GM12891 (cell line): Measurements from ENCODE around the gene CEP55.

Experiments
- POLR2A ChIP-seq: IDR thresholded peaks from 2 replicates; pipeline ENCODE4 v1.6.1; 2011; ENCODE audit warnings: low read depth, low read length, control low read depth
- POLR2AphosphoS5 ChIP-seq: IDR thresholded peaks from 2 replicates; pipeline ENCODE4 v1.6.1; 2011; ENCODE audit warnings: low read depth, low read length, control low read depth
- POU2F2 ChIP-seq: IDR thresholded peaks from 2 replicates; pipeline ENCODE4 v1.6.1; 2011; ENCODE audit warnings: low read depth, mild to moderate bottlenecking, control low read depth, low read length, moderate library complexity
- SPI1 ChIP-seq: IDR thresholded peaks from 2 replicates; pipeline ENCODE4 v1.6.1; 2011; ENCODE audit warnings: low read depth, low read length, control low read depth
- TAF1 ChIP-seq: IDR thresholded peaks from 2 replicates; pipeline ENCODE4 v1.6.1; 2011; ENCODE audit warnings: low read depth, low read length, control low read depth

DNA sequence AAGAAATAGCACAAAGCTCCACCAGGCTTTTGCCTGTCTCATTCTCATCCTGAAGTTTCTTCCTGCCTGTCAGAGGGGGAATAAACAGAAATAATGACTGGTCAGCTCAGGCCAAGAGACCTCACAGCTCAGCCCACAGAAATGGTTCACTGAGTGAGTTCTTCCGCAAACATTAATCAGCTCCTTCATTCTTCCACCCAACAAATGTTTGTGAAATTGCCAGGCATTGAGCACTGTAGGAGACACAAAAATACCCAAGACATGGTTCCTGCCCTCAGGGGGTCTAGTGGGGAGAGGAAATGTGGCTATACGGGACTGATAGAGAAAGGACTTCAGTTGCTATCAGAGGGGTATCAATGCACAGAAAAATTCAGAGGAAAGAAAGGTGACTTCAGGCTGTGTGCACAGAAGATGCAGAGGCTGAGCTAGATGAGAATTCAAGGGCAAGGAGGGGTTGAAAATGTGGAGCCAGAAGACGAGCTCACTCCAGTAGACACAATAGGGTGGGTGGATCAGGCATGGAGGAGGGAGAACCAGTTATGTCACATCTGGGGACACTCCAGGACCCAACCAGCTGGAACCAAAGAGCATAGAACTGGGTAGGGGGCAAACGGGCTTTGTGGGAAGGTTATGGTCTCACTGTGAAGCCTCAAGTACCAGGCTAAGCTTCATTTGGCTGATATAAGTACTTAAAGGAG is 35.2 kb upstream of the CEP55 start:
- TF ChIP-seq POLR2AphosphoS5 (no peak), TAF1 (no peak), SPI1 (no peak), POLR2A (no peak), POU2F2 (no peak)
